Heart right ventricle (tissue), 16 donors: Measurements from ENCODE around the gene CEP170B. TPM values are rescaled to one million over a fixed set of nuclear protein-coding genes. Genes with fewer than 3 reads are reported as not detected.

Source experiments
- ATAC-seq, 8 donors: fragments of 200-7000 bp; cut with Tn5 transposase; one replicate each; pipeline ENCODE4 v1.9.1; 2020; ENCODE audit warnings: mild to moderate bottlenecking in 8 of 8, moderate library complexity in 8 of 8, moderate number of reproducible peaks in 1 of 8
- DNase-seq, 2 donors: peaks; one replicate each; pipeline ENCODE4 v3.0.0-alpha.2; 2020
- H3K27ac ChIP-seq, 10 donors: fragments of 200-600 bp; sonication (generic) in 2 of 10; one replicate each; pipeline versions ENCODE4 v1.5.0 to v1.8.0; 2020 to 2022; ENCODE audit warnings: mild to moderate bottlenecking in 3 of 10
- H3K27me3 ChIP-seq, 7 donors: fragments of 200-600 bp; one replicate each; pipeline ENCODE4 v1.8.0; 2021 to 2022; ENCODE audit warnings: mild to moderate bottlenecking in 2 of 7
- H3K36me3 ChIP-seq, 9 donors: fragments of 200-600 bp; sonication (generic) in 1 of 9; one replicate each; pipeline versions ENCODE4 v1.5.0 to v1.8.0; 2020 to 2022; ENCODE audit warnings: mild to moderate bottlenecking in 2 of 9
- H3K4me1 ChIP-seq, 9 donors: fragments of 200-600 bp; sonication (generic) in 1 of 9; one replicate each; pipeline versions ENCODE4 v1.5.0 to v1.8.0; 2020 to 2022; ENCODE audit warnings: mild to moderate bottlenecking in 4 of 9
- H3K4me3 ChIP-seq, 10 donors: fragments of 200-600 bp; sonication (generic) in 2 of 10; one replicate each; pipeline versions ENCODE4 v1.5.0 to v1.8.0; 2020 to 2022; ENCODE audit warnings: mild to moderate bottlenecking in 7 of 10, moderate library complexity in 2 of 10
- H3K9me3 ChIP-seq, 11 donors: fragments of 200-600 bp in 10 of 11; sonication (generic) in 2 of 11; one replicate each; pipeline versions ENCODE4 v1.5.0 to v1.8.0; 2013 to 2022; ENCODE audit warnings: mild to moderate bottlenecking in 2 of 11, control low read depth in 1 of 11, moderate library complexity in 1 of 11
- WGBS, 2 donors: extraction: QIAGEN DNeasy Blood & Tissue Kit; methylation state at CpG; one replicate each; pipeline ENCODE4 v1.1.7; 2013; ENCODE audit warnings: inconsistent platforms in 1 of 2; 5-methylcytosine and 5-hydroxymethylcytosine counted together
- intact Hi-C, 10 donors: fragments of 100-400 bp; cut with DNase I; formaldehyde crosslinking; loops; one replicate each; pipeline versions ENCODE4 v1.11.1 to v1.14.2; 2022
- polyA plus RNA-seq, 2 donors: library from polyadenylated mRNA; stranded (reverse); fragments of 200-250 nt; gene quantifications; one replicate each; pipeline ENCODE4 v1.2.3, GENCODE V29; 2013
- total RNA-seq, 10 donors: library from RNA; stranded (reverse); fragmentation: NEBNext Ultra II Directional in 3 of 10; extraction: Animal tissue kit (Norgen Biotek cat#: 25700) in 3 of 10; gene quantifications; one replicate each; pipeline versions ENCODE4 v1.2.1 to v1.2.4, GENCODE V29; 2021 to 2023
- TF ChIP-seq, protein P1 (sequence below), 9 donors: fragments of 200-600 bp; sonication (generic) in 2 of 9; IDR thresholded peaks; one replicate each; pipeline versions ENCODE4 v1.5.0 to v1.8.0; 2021 to 2022; ENCODE audit warnings: antibody characterized with exemption in 9 of 9, mild to moderate bottlenecking in 5 of 9, moderate library complexity in 1 of 9
- donor health status: Arrhythmogenic right ventricular cardiomyopathy.
- donor health status: ischemic (EF 13 %, LVEDD 7.1; RV severe dilation, severe dysfunction).
- donor health status: healthy with polysubstance abuse.
- donor health status: DM: no; HTN: yes; CAD: no.
- donor health status: DM: no; HTN: no; CAD: no.
- donor health status: ischemic (EF 25% LVEDD 6.9; RV normal size, moderate dysfunction).
- donor health status: ischemic (EF 25% LVEDD 5.7; RV mildly dilated, moderate dysfunction).
- donor health status: healthy.
- donor health status: DM: yes; HTN: yes; CAD: no.
- donor health status: Ischemic cardiomyopathy.
- donor health status: ischemic (EF 35%, LVEDD 5.7; RV mildly dilated, moderate dysfunction).
- donor health status: nonischemic (EF 11% LVEDD 7.7; RV severe dilation, severe dysfunction).
- donor health status: DM: yes; HTN: yes; CAD: no.
- donor health status: PGD.
- donor health status: ischemic (EF 29% LVEDD 5.4; RV normal size, mild dysfunction).
- donor health status: nonischemic (EF 23%, LVEDD 6.1; RV moderate dilation, normal function).

CEP170B gene
- total and polyA plus RNA-seq, 12 donors: 6.8 to 13.6 (median 11.8) TPM

DNA sequence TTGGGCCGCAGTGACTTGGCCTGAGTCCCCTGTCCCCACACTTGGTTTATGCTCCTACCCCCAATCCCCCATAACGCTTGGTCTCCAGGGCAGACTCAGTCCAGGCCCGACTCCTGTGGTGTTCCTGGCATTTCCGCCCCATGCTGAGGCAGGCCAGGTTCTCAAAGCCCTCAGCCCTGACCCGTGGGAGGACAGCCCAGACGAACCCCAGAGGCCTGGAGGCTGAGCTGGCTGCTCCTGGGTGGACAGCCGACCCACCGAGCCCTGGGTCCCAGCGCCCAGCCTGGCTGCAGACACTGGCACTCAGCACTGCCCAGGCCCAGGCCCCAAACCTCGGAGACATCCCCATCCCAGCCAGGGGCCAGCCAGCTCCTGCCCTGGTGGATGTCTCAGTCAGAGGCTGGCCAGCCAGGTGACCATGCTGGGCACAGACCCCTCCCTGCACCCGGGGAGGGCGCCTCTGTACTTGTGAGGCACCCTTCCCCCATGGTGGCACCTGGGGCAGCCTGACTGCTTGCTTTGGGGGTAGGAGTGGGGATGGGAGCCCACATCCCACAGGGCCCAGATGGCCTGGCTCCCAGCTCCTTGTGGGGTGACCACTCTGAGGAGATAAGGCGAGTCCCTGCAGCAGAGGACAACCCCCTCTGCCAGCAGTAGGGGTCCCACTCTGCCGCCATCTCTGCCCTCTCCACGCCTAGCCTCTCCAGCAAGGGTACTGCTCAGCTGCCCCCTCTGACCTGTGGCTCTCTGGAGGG is 61.0 kb downstream of the CEP170B start:
- Histone ChIP-seq H3K4me3 (peak overlapping the region in 1 of 10 donors; percentile 2), H3K27me3 (peaks cover 0 to 18% (median 5%) of the 10 kb centered on the region in 7 donors), H3K27ac (no peak overlapping the region), H3K36me3 (no peaks in the 10 kb centered on the region), H3K9me3 (peaks cover 0 to 9% (median 0%) of the 10 kb centered on the region in 11 donors), H3K4me1 (peaks cover 0 to 25% (median 0%) of the 10 kb centered on the region in 9 donors)
- 75 to 76% methylated on average over 15 of the region's 15 CpGs for WGBS, 2 donors
- intact Hi-C loops: no loop called here
- DNase-seq: no peak
- ATAC-seq: no peak
- TF ChIP-seq, protein P1, sequence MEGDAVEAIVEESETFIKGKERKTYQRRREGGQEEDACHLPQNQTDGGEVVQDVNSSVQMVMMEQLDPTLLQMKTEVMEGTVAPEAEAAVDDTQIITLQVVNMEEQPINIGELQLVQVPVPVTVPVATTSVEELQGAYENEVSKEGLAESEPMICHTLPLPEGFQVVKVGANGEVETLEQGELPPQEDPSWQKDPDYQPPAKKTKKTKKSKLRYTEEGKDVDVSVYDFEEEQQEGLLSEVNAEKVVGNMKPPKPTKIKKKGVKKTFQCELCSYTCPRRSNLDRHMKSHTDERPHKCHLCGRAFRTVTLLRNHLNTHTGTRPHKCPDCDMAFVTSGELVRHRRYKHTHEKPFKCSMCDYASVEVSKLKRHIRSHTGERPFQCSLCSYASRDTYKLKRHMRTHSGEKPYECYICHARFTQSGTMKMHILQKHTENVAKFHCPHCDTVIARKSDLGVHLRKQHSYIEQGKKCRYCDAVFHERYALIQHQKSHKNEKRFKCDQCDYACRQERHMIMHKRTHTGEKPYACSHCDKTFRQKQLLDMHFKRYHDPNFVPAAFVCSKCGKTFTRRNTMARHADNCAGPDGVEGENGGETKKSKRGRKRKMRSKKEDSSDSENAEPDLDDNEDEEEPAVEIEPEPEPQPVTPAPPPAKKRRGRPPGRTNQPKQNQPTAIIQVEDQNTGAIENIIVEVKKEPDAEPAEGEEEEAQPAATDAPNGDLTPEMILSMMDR (IDR thresholded peaks at IDR 0.05): no peak

DNA sequence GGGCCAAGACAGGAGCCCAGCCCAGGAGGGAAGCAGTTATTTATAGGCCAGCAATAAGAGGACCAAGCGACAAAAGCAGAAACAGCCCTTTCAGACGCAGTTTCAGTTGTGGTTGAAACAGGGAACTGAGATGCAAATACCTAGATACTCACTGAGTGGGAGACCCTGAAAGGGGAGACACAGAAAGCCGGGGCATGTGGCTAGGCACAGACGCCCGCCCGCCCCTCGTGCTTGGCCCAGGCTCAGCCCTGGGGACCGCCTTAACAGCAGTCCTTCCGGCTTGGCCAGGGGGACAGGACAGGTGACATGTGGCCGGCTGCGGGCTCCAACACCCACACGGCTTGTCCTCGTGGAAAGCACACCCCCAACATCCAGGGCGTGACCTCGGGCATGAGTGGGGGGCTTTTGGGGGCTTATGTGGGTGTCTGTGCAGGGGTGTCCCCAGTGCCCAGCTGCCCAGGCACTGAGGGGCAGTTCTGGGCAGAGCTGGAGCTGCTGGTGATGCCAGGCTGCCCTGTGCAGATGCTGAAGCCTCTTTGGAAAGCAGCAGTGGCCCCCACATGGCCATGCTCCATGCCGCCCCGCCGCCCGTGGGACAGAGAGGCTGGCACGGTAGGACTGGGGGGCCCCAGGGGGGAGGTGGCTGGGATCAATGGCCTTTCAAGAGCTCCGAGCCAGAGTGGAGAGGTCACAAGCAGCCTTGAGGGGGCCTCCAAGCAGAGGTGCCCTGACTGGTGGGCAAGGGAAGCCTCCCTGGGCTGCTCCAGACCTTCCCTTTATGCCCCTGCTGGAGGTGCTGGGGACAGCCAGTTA is 61.8 kb downstream of the CEP170B start:
- TF ChIP-seq, protein P1 (IDR thresholded peaks at IDR 0.05): no peak
- Histone ChIP-seq H3K4me1 (peaks cover 0 to 25% (median 0%) of the 10 kb centered on the region in 9 donors), H3K27me3 (peaks cover 0 to 18% (median 5%) of the 10 kb centered on the region in 7 donors), H3K9me3 (peaks cover 0 to 9% (median 0%) of the 10 kb centered on the region in 11 donors), H3K36me3 (no peaks in the 10 kb centered on the region), H3K4me3 (no peak overlapping the region), H3K27ac (no peak overlapping the region)
- WGBS, 2 donors: 60% methylated on average over 20 to 21 of the region's 21 CpGs
- ATAC-seq: peak in 1 of 8 donors; percentile 10
- no peak for DNase-seq
- intact Hi-C loops: no loop called here

DNA sequence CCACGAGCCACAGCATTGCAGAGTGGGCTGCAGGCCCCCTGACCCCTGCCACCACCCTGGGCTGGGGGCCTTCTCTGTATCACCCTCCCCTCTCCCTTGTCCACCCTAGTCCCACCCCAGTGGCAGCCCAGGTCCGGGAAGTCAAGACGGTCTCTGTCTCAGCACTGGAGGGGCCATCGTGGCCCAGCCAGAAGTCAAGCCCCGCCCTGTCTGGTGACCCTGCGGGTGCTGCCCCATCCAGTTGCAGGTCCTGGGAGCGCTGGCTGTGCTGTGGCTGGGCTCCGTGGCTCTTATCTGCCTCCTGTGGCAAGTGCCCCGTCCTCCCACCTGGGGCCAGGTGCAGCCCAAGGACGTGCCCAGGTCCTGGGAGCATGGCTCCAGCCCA is 62.4 kb downstream of the CEP170B start:
- peaks cover 0 to 9% (median 0%) of the 10 kb centered on the region in 11 donors for H3K9me3 ChIP-seq
- ATAC-seq: no peak
- H3K4me1 ChIP-seq: peaks cover 3 to 31% (median 6%) of the 10 kb centered on the region in 9 donors
- no peak overlapping the region for H3K4me3 ChIP-seq
- H3K27ac ChIP-seq: no peak overlapping the region
- 62 to 65% methylated on average over 10 of the region's 10 CpGs for WGBS, 2 donors
- TF ChIP-seq, protein P1 (IDR thresholded peaks at IDR 0.05): no peak
- no peaks in the 10 kb centered on the region for H3K36me3 ChIP-seq
- peaks cover 0 to 22% (median 5%) of the 10 kb centered on the region in 7 donors for H3K27me3 ChIP-seq
- intact Hi-C loops: no loop called here
- DNase-seq: no peak

DNA sequence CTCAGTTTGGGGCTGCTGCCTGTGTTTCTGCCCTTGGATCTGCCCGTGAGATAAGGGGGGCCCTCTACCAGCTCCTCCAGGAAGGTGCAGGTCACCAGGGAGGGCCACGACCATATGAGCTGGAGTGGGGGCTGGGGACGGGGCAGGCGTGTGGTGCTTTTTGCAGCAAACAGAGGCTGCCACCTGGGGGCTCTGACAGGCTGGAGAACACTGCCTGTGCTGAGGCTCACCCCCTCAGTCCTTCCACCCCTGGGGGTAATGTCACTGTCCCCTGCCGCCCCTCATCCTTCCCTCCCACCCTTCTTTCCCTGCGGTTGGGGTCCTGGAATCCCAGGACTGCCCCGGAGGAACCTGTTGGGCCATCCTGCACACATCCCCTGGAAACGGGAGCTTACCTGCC is 62.8 kb downstream of the CEP170B start:
- intact Hi-C loops: no loop called here
- DNase-seq (no peak), ATAC-seq (no peak)
- H3K27ac ChIP-seq: no peak overlapping the region
- H3K4me1 ChIP-seq: peaks cover 6 to 36% (median 11%) of the 10 kb centered on the region in 9 donors
- 50 to 53% methylated on average over 8 of the region's 8 CpGs for WGBS, 2 donors
- peaks cover 0 to 9% (median 0%) of the 10 kb centered on the region in 11 donors for H3K9me3 ChIP-seq
- TF ChIP-seq, protein P1 (IDR thresholded peaks at IDR 0.05): no peak
- peaks cover 0 to 27% (median 9%) of the 10 kb centered on the region in 7 donors for H3K27me3 ChIP-seq
- no peaks in the 10 kb centered on the region for H3K36me3 ChIP-seq
- no peak overlapping the region for H3K4me3 ChIP-seq
